A549 (cell line): ENCODE results near the gene CYP26B1. TPM values are rescaled to one million over a fixed set of nuclear protein-coding genes. Genes with fewer than 3 reads are reported as not detected.
A peak's percentile ranks its signal among the peaks of the same experiment; 100 is the strongest.

Experiments
- ATAC-seq, 2 experiments: fragments of 200-7000 bp in 1 of 2; fragments of >200 bp in 1 of 2; cut with Nextera tagmentation in 1 of 2; cut with Tn5 transposase in 1 of 2; 3 replicates each; pipeline versions ENCODE4 v1.8.0 to v1.9.1; 2018 to 2020; ENCODE audit warnings: mild to moderate bottlenecking in 1 of 2, moderate library complexity in 1 of 2
- CTCF ChIA-PET: fragments of 300-600 bp; sonication (Branson Sonifier 250); formaldehyde crosslinking; extraction: SDS; loops from one replicate; lab custom pipeline; 2021; ENCODE audit warnings: antibody characterized with exemption, inconsistent platforms; lab: Yijun Ruan, JAX
- POLR2A ChIA-PET: fragments of 350-600 bp; formaldehyde crosslinking; extraction: SDS; loops from one replicate; lab custom pipeline; 2021; ENCODE audit warnings: antibody characterized with exemption, inconsistent platforms; lab: Yijun Ruan, JAX
- DNase-seq, 2 experiments: peaks; one replicate each; pipeline versions ENCODE4 v3.0.0 to v3.0.0-alpha.2; 2011 to 2016; ENCODE audit warnings: low read depth in 1 of 2, low spot score in 1 of 2
- FAIRE-seq: peaks from 2 replicates; lab custom pipeline; 2011; peaks lifted over from hg19 to GRCh38; lab: Jason Lieb, UNC
- H3K27ac ChIP-seq, 2 experiments: fragments of >200 bp; sonication (Bioruptor Twin); formaldehyde crosslinking; 3 replicates each; pipeline ENCODE4 v1.5.1; 2016 to 2017
- H3K4me1 ChIP-seq: fragments of >200 bp; sonication (Bioruptor Twin); formaldehyde crosslinking; 3 replicates; pipeline ENCODE4 v1.6.1; 2016
- H3K4me2 ChIP-seq: fragments of >200 bp; sonication (Bioruptor Twin); formaldehyde crosslinking; 3 replicates; pipeline ENCODE4 v1.6.1; 2016
- H3K4me3 ChIP-seq: fragments of >200 bp; sonication (Bioruptor Twin); formaldehyde crosslinking; 3 replicates; pipeline ENCODE4 v1.5.1; 2016
- H3K9me3 ChIP-seq: fragments of >200 bp; sonication (Bioruptor Twin); formaldehyde crosslinking; 3 replicates; pipeline ENCODE4 v1.6.1; 2016
- BHLHE40 ChIP-seq: IDR thresholded peaks from 2 replicates; pipeline ENCODE4 v1.6.1; 2012; ENCODE audit warnings: low read depth, low read length, inconsistent platforms
- CHD2 ChIP-seq: fragments of 150-350 bp; IDR thresholded peaks from 2 replicates; pipeline ENCODE4 v1.6.1; 2014; ENCODE audit warnings: low read length; ENCODE audit not compliant: partially characterized antibody
- E2F6 ChIP-seq: IDR thresholded peaks from 2 replicates; pipeline ENCODE4 v1.6.1; 2012; ENCODE audit warnings: low read depth, borderline replicate concordance
- EHF ChIP-seq: fragments of 250-450 bp; sonication (Bioruptor Pico); IDR thresholded peaks from 2 replicates; pipeline ENCODE4 v1.5.0; 2020; ENCODE audit warnings: mild to moderate bottlenecking
- FOSB ChIP-seq: fragments of 250-450 bp; sonication (Bioruptor Pico); IDR thresholded peaks from 2 replicates; pipeline ENCODE4 v1.5.0; 2020; ENCODE audit warnings: mild to moderate bottlenecking, moderate library complexity
- FOXS1 ChIP-seq: fragments of 250-450 bp; sonication (Bioruptor Pico); IDR thresholded peaks from 2 replicates; pipeline ENCODE4 v1.5.0; 2020; ENCODE audit warnings: mild to moderate bottlenecking, moderate library complexity
- GATA3 ChIP-seq: IDR thresholded peaks from 2 replicates; pipeline ENCODE4 v1.6.1; 2012; ENCODE audit warnings: borderline replicate concordance
- HDAC2 ChIP-seq: fragments of 200-600 bp; sonication (generic); IDR thresholded peaks from 2 replicates; pipeline ENCODE4 v1.6.1; 2016
- HES2 ChIP-seq: fragments of >200 bp; sonication (Bioruptor Twin); formaldehyde crosslinking; IDR thresholded peaks from 2 replicates; pipeline ENCODE4 v1.6.1; 2016
- HMGXB4 ChIP-seq: fragments of 250-450 bp; sonication (Bioruptor Pico); IDR thresholded peaks from 2 replicates; pipeline ENCODE4 v1.5.0; 2021; ENCODE audit warnings: mild to moderate bottlenecking, moderate library complexity, borderline replicate concordance
- HOXA7 ChIP-seq: fragments of 250-450 bp; sonication (Bioruptor Pico); IDR thresholded peaks from 2 replicates; pipeline ENCODE4 v1.5.0; 2020; ENCODE audit warnings: mild to moderate bottlenecking, moderate library complexity
- JUN ChIP-seq, 2 experiments: fragments of >200 bp; sonication (Bioruptor Twin); formaldehyde crosslinking; IDR thresholded peaks; 2 replicates in 1 of 2; 3 replicates in 1 of 2; pipeline ENCODE4 v1.6.1; 2016 to 2017
- KDM5A ChIP-seq: fragments of 200-600 bp; sonication (generic); IDR thresholded peaks from 2 replicates; pipeline ENCODE4 v1.6.1; 2016; ENCODE audit warnings: antibody characterized with exemption, mild to moderate bottlenecking
- NR3C1 ChIP-seq: fragments of >200 bp; sonication (Bioruptor Twin); formaldehyde crosslinking; IDR thresholded peaks from 3 replicates; pipeline ENCODE4 v1.6.1; 2017
- PBX3 ChIP-seq: IDR thresholded peaks from 2 replicates; pipeline ENCODE4 v1.6.1; 2012
- RCOR1 ChIP-seq: fragments of 150-350 bp; IDR thresholded peaks from 2 replicates; pipeline ENCODE4 v1.6.1; 2014; ENCODE audit warnings: antibody characterized with exemption, low read length, low read depth
- SMC3 ChIP-seq: fragments of >200 bp; sonication (Bioruptor Twin); formaldehyde crosslinking; IDR thresholded peaks from 3 replicates; pipeline ENCODE4 v1.6.1; 2018; ENCODE audit warnings: inconsistent platforms
- TFCP2L1 ChIP-seq: fragments of 250-450 bp; sonication (Bioruptor Pico); IDR thresholded peaks from 2 replicates; pipeline ENCODE4 v1.5.0; 2021; ENCODE audit warnings: mild to moderate bottlenecking
- TP53 ChIP-seq: fragments of 250-450 bp; sonication (Bioruptor Pico); IDR thresholded peaks from 2 replicates; pipeline ENCODE4 v1.5.0; 2021; ENCODE audit warnings: mild to moderate bottlenecking, moderate library complexity
- ZFP36 ChIP-seq: fragments of 450-650 bp; IDR thresholded peaks from 2 replicates; pipeline ENCODE4 v1.6.1; 2014; ENCODE audit warnings: borderline replicate concordance; ENCODE audit not compliant: partially characterized antibody
- ZSCAN20 ChIP-seq: fragments of 250-450 bp; sonication (Bioruptor Pico); IDR thresholded peaks from 2 replicates; pipeline ENCODE4 v1.8.0; 2022; ENCODE audit warnings: mild to moderate bottlenecking, moderate library complexity
- WGBS: methylation state at CpG from one replicate; pipeline ENCODE4 v1.1.6; 2017; ENCODE audit errors: missing lambda C conversion rate; 5-methylcytosine and 5-hydroxymethylcytosine counted together
- polyA plus RNA-seq, 4 experiments: library from polyadenylated mRNA; depleted of rRNA in 3 of 4; stranded (reverse); fragments of >200 nt; fragmentation: RNase III in 1 of 4; extraction: RNeasy Plus Mini Kit Qiagen cat#74134 plus additional on column Dnase treatment in 1 of 4; gene quantifications; 2 replicates in 3 of 4; 3 replicates in 1 of 4; pipeline ENCODE4 v1.2.3, GENCODE V29; 2011 to 2017

The CYP26B1 gene
- polyA plus RNA-seq, 2 of the 4 experiments (the other 2 are of a cell fraction) = 9.7 to 13.6 TPM

GRCh38 chr2:72126186-72127100 lies 21.2 kb downstream of the CYP26B1 start:
- Histone ChIP-seq H3K4me3 (no peak overlapping the region), H3K27ac (no peak overlapping the region), H3K4me1 (no peaks in the 10 kb centered on the region), H3K4me2 (no peak overlapping the region), H3K9me3 (0 out of 3 replicates have a peak, but pooled peaks cover 6% of the 10 kb centered on the region)
- 79% methylated on average over 10 of the region's 10 CpGs for WGBS
- DNase-seq (no peak), FAIRE-seq (no peak), ATAC-seq (peak in 1 of 2 experiments; percentile 17; a peak in 3 of 6 replicates)
- ChIA-PET POLR2A (no interaction called here), CTCF (interaction anchor here (0.9 to 3.5 kb wide), 4 partner anchors 10 to 516 kb away, joined by 3 to 18 read pairs (median 4); no protein-coding TSS in a partner anchor)
- TF ChIP-seq FOXS1 (no peak), KDM5A (no peak), CHD2 (no peak), E2F6 (no peak), GATA3 (no peak), HOXA7 (CRISPR knock-in tag) (no peak), TP53 (CRISPR knock-in tag) (no peak), FOSB (CRISPR knock-in tag) (no peak), RCOR1 (no peak), TFCP2L1 (CRISPR knock-in tag) (no peak), HMGXB4 (CRISPR knock-in tag) (no peak), EHF (no peak), NR3C1 (no peak), JUN (IDR thresholded peaks at IDR 0.05) (no peak), HDAC2 (no peak), SMC3 (no peak)

GRCh38 chr2:72124376-72124775 lies 23.3 kb downstream of the CYP26B1 start:
- Histone ChIP-seq H3K9me3 (0 out of 3 replicates have a peak, but pooled peaks cover 6% of the 10 kb centered on the region), H3K4me1 (no peaks in the 10 kb centered on the region), H3K27ac (no peak overlapping the region), H3K4me3 (no peak overlapping the region), H3K4me2 (no peak overlapping the region)
- ATAC-seq = no peak
- DNase-seq = no peak
- no peak for FAIRE-seq
- ChIA-PET CTCF (interaction anchor here (0.7 to 1.2 kb wide), 4 partner anchors 8 to 163 kb away, joined by 3 to 5 read pairs (median 4); no protein-coding TSS in a partner anchor), POLR2A (no interaction called here)
- WGBS = 40% methylated on average over 4 of the region's 4 CpGs
- no peak for TF ChIP-seq ZSCAN20 (CRISPR knock-in tag)
- no peak for TF ChIP-seq HOXA7 (CRISPR knock-in tag)
- no peak for TF ChIP-seq HMGXB4 (CRISPR knock-in tag)
- no peak for TF ChIP-seq ZFP36
- TF ChIP-seq, all 56 proteins: peak for 0

- Histone ChIP-seq H3K4me3 (no peak overlapping the region), H3K9me3 (peaks cover 6% of the 10 kb centered on the region; the same call in 1 of the 3 replicates)
- no peak for ATAC-seq
- TF ChIP-seq BHLHE40 (no peak), PBX3 (no peak), NR3C1 (no peak), HES2 (no peak)
- TF ChIP-seq, all 56 proteins: peak for 0
- Histone ChIP-seq H3K4me2 (no peak overlapping the region), H3K27ac (no peak overlapping the region), H3K4me1 (peaks cover 9% of the 10 kb centered on the region)
- no peak for DNase-seq
- 29% methylated on average over 4 of the region's 4 CpGs for WGBS
- POLR2A ChIA-PET = no interaction called here
- CTCF ChIA-PET = interaction anchor here (0.9 to 1.9 kb wide), 4 partner anchors 17 to 511 kb away, joined by 3 to 12 read pairs (median 3); no protein-coding TSS in a partner anchor
- FAIRE-seq = no peak
These were observed 26.5 kb downstream of the CYP26B1 start for GRCh38 chr2:72121153-72121552.
